ENCODE measurements around the gene SLC38A10. TPM values are rescaled to one million over a fixed set of nuclear protein-coding genes. Genes with fewer than 3 reads are reported as not detected.

The SLC38A10 gene
- total RNA-seq, 1 experiment from 2014 or later = 109 TPM

DNA sequence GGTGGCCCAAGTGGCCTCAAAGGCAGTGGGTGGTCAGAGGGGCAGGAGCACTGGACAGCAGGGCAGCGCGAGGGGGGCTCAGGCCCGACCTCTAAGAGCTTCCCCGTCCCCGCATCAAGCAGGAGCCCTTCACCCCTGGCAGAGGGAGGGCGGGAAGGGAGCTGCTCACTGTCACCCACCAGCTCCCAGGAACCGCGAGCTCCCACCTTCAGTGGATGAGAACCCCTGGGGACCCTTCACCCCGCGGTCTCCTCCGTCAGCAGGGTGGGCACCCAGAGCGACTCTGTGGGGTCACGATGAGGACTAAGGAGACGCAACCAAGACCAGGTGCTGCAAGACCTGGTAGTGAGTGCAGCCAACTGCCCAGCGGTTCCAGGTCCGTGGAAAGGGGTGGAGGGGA, 86.0 kb downstream of the SLC38A10 start:
- H3K9me3 ChIP-seq (ENCODE audit: control insufficient read depth in 1 of 2, insufficient read depth in 1 of 2, low read depth in 1 of 2, low read length in 2 of 2) = no peaks in the 10 kb centered on the region
- CTCF ChIA-PET = no interaction called here

More for the DNA sequence above, 86.0 kb downstream of the SLC38A10 start:
- Histone ChIP-seq H3K27ac (ENCODE audit: low read depth, low read length) (no peak overlapping the region), H4K20me1 (ENCODE audit: insufficient read depth) (no peaks in the 10 kb centered on the region), H3K4me1 (ENCODE audit: control insufficient read depth in 1 of 2, insufficient read depth in 2 of 2, low read length in 2 of 2) (no peaks in the 10 kb centered on the region), H3K4me3 (replicated peaks in 1 of 2; ENCODE audit: low read depth in 1 of 2, low read length in 2 of 2) (no peak overlapping the region), H3K9me2 (ENCODE audit: insufficient read depth) (no peaks in the 10 kb centered on the region), H3K79me2 (ENCODE audit: insufficient read depth, low read length) (no peaks in the 10 kb centered on the region), H3K4me2 (ENCODE audit: low read length) (no peak overlapping the region), H2AFZ (ENCODE audit: low read depth, low read length, poor library complexity, severe bottlenecking) (no peak overlapping the region), H3K36me3 (ENCODE audit: control insufficient read depth in 1 of 2, insufficient read depth in 2 of 2, low read length in 2 of 2) (peaks cover 0 to 2% of the 10 kb centered on the region in 2 experiments; a peak in 1 of 4 replicates), H3K9ac (ENCODE audit: low read length) (no peak overlapping the region), H3K27me3 (ENCODE audit: insufficient read depth, low read length) (no peaks in the 10 kb centered on the region)
- no TSS peak for BruUV-seq (replicated peaks)
- intact Hi-C loops (cut with micrococcal nuclease) = no loop called here
- ChIA-PET RAD21 (ENCODE audit: low non-redundant PET in 1 of 2, low total read pairs in 2 of 2, uncharacterized antibody in 2 of 2, unreplicated experiment in 2 of 2) (no interaction called here), POLR2A (no interaction called here)
- ATAC-seq (no peak), DNase-seq (ENCODE audit: low read depth, low spot score) (no peak)
- TF ChIP-seq SP1 (IDR thresholded peaks at IDR 0.05; ENCODE audit: low read depth) (no peak), POLR2AphosphoS5 (IDR thresholded peaks at IDR 0.05; ENCODE audit: low read depth, low read length) (no peak), ELF1 (IDR thresholded peaks at IDR 0.05; ENCODE audit: borderline replicate concordance, low read depth) (no peak), ZFX (IDR thresholded peaks at IDR 0.05) (no peak), ZNF274 (IDR thresholded peaks at IDR 0.05; ENCODE audit: low read depth, low read length) (no peak), JUND (IDR thresholded peaks at IDR 0.05) (no peak), CBX3 (IDR thresholded peaks at IDR 0.05; ENCODE audit: low read depth) (no peak), SRF (IDR thresholded peaks at IDR 0.05; ENCODE audit: low read depth) (no peak), YY1 (IDR thresholded peaks at IDR 0.05; ENCODE audit: extremely low read depth, insufficient replicate concordance, low read depth, low read length) (no peak)
- TF ChIP-seq, protein P1, sequence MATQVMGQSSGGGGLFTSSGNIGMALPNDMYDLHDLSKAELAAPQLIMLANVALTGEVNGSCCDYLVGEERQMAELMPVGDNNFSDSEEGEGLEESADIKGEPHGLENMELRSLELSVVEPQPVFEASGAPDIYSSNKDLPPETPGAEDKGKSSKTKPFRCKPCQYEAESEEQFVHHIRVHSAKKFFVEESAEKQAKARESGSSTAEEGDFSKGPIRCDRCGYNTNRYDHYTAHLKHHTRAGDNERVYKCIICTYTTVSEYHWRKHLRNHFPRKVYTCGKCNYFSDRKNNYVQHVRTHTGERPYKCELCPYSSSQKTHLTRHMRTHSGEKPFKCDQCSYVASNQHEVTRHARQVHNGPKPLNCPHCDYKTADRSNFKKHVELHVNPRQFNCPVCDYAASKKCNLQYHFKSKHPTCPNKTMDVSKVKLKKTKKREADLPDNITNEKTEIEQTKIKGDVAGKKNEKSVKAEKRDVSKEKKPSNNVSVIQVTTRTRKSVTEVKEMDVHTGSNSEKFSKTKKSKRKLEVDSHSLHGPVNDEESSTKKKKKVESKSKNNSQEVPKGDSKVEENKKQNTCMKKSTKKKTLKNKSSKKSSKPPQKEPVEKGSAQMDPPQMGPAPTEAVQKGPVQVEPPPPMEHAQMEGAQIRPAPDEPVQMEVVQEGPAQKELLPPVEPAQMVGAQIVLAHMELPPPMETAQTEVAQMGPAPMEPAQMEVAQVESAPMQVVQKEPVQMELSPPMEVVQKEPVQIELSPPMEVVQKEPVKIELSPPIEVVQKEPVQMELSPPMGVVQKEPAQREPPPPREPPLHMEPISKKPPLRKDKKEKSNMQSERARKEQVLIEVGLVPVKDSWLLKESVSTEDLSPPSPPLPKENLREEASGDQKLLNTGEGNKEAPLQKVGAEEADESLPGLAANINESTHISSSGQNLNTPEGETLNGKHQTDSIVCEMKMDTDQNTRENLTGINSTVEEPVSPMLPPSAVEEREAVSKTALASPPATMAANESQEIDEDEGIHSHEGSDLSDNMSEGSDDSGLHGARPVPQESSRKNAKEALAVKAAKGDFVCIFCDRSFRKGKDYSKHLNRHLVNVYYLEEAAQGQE (IDR thresholded peaks at IDR 0.05; ENCODE audit: low read depth) = no peak
- TF ChIP-seq, protein P2, sequence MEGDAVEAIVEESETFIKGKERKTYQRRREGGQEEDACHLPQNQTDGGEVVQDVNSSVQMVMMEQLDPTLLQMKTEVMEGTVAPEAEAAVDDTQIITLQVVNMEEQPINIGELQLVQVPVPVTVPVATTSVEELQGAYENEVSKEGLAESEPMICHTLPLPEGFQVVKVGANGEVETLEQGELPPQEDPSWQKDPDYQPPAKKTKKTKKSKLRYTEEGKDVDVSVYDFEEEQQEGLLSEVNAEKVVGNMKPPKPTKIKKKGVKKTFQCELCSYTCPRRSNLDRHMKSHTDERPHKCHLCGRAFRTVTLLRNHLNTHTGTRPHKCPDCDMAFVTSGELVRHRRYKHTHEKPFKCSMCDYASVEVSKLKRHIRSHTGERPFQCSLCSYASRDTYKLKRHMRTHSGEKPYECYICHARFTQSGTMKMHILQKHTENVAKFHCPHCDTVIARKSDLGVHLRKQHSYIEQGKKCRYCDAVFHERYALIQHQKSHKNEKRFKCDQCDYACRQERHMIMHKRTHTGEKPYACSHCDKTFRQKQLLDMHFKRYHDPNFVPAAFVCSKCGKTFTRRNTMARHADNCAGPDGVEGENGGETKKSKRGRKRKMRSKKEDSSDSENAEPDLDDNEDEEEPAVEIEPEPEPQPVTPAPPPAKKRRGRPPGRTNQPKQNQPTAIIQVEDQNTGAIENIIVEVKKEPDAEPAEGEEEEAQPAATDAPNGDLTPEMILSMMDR (IDR thresholded peaks at IDR 0.05 in 2 of 3, conservative IDR thresholded peaks at IDR 0.05 in 1 of 3; ENCODE audit: borderline replicate concordance in 1 of 3, insufficient read depth in 1 of 3, low read depth in 2 of 3, low read length in 2 of 3) = no peak
- TF ChIP-seq, protein P3, sequence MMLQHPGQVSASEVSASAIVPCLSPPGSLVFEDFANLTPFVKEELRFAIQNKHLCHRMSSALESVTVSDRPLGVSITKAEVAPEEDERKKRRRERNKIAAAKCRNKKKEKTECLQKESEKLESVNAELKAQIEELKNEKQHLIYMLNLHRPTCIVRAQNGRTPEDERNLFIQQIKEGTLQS (IDR thresholded peaks at IDR 0.05) = no peak
- TF ChIP-seq, protein P4, sequence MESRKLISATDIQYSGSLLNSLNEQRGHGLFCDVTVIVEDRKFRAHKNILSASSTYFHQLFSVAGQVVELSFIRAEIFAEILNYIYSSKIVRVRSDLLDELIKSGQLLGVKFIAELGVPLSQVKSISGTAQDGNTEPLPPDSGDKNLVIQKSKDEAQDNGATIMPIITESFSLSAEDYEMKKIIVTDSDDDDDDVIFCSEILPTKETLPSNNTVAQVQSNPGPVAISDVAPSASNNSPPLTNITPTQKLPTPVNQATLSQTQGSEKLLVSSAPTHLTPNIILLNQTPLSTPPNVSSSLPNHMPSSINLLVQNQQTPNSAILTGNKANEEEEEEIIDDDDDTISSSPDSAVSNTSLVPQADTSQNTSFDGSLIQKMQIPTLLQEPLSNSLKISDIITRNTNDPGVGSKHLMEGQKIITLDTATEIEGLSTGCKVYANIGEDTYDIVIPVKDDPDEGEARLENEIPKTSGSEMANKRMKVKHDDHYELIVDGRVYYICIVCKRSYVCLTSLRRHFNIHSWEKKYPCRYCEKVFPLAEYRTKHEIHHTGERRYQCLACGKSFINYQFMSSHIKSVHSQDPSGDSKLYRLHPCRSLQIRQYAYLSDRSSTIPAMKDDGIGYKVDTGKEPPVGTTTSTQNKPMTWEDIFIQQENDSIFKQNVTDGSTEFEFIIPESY (IDR thresholded peaks at IDR 0.05; ENCODE audit: extremely low read depth, insufficient replicate concordance, low read length) = no peak
